Colonic mucosa (tissue), 4 donors: ENCODE data around the gene HIVEP3. TPM values are rescaled to one million over a fixed set of nuclear protein-coding genes. Genes with fewer than 3 reads are reported as not detected.

Experiments used
- DNase-seq: peaks from one replicate; pipeline ENCODE4 v3.0.0-alpha.2; 2020
- H3K27ac ChIP-seq: fragments of 200-600 bp; one replicate; pipeline ENCODE4 v1.8.0; 2021
- H3K27me3 ChIP-seq: fragments of 200-600 bp; one replicate; pipeline ENCODE4 v1.8.0; 2021
- H3K36me3 ChIP-seq: fragments of 200-600 bp; one replicate; pipeline ENCODE4 v1.8.0; 2021
- H3K4me1 ChIP-seq: fragments of 200-600 bp; one replicate; pipeline ENCODE4 v1.8.0; 2021; ENCODE audit warnings: mild to moderate bottlenecking
- H3K4me3 ChIP-seq: fragments of 200-600 bp; one replicate; pipeline ENCODE4 v1.8.0; 2021
- H3K9ac ChIP-seq, 2 donors: one replicate each; pipeline ENCODE4 v1.7.0; 2013; ENCODE audit warnings: control low read depth in 2 of 2, low read depth in 2 of 2, low read length in 2 of 2
- H3K9me3 ChIP-seq: fragments of 200-600 bp; one replicate; pipeline ENCODE4 v1.8.0; 2021
- CTCF ChIP-seq: fragments of 200-600 bp; IDR thresholded peaks from one replicate; pipeline ENCODE4 v1.8.0; 2022; ENCODE audit warnings: antibody characterized with exemption, mild to moderate bottlenecking
- intact Hi-C: fragments of 100-400 bp; cut with DNase I; formaldehyde crosslinking; loops from one replicate; pipeline ENCODE4 v1.14.1; 2022
- total RNA-seq, 2 donors: library from RNA; stranded (reverse); fragmentation: NEBNext Ultra II Directional in 1 of 2; extraction: Animal tissue kit (Norgen Biotek cat#: 25700) in 1 of 2; gene quantifications; one replicate each; pipeline ENCODE4 v1.2.1, GENCODE V29; 2021
- donor health status: healthy.
- donor health status: DM: no; HTN: no; CAD: no.
- donor health status: DM: no; HTN: no; CAD: no.

HIVEP3 gene
- total RNA-seq, 2 donors from 2014 or later, result 1.9 to 3.3 TPM

- Histone ChIP-seq H3K4me3 (no peak overlapping the region), H3K9ac (no peak overlapping the region), H3K36me3 (no peaks in the 10 kb centered on the region), H3K27me3 (no peaks in the 10 kb centered on the region), H3K27ac (peak overlapping the region; percentile 17), H3K4me1 (no peaks in the 10 kb centered on the region), H3K9me3 (no peaks in the 10 kb centered on the region)
- intact Hi-C loops, result no loop called here
- DNase-seq, result no peak
- no peak for TF ChIP-seq CTCF
Observed at GRCh38 chr1:41740630-41741239, 178.0 kb downstream of the HIVEP3 start.

- Histone ChIP-seq H3K4me3 (no peak overlapping the region), H3K9ac (no peak overlapping the region), H3K36me3 (no peaks in the 10 kb centered on the region), H3K27me3 (no peaks in the 10 kb centered on the region), H3K9me3 (no peaks in the 10 kb centered on the region), H3K27ac (peak overlapping the region; percentile 17), H3K4me1 (no peaks in the 10 kb centered on the region)
- no peak for TF ChIP-seq CTCF
- intact Hi-C loops, result no loop called here
- DNase-seq, result no peak
Observed at GRCh38 chr1:41740058-41740457, 178.7 kb downstream of the HIVEP3 start.

- TF ChIP-seq CTCF, result no peak
- no peaks in the 10 kb centered on the region for H3K4me1 ChIP-seq
- peak; percentile 55 for DNase-seq
- no peak overlapping the region for H3K9ac ChIP-seq
- H3K9me3 ChIP-seq, result no peaks in the 10 kb centered on the region
- intact Hi-C loops, result no loop called here
- H3K27me3 ChIP-seq, result no peaks in the 10 kb centered on the region
- no peak overlapping the region for H3K4me3 ChIP-seq
- peak overlapping the region; percentile 49 for H3K27ac ChIP-seq
- no peaks in the 10 kb centered on the region for H3K36me3 ChIP-seq
Observed at GRCh38 chr1:41739061-41739955, 179.4 kb downstream of the HIVEP3 start.

GRCh38 chr1:41738475-41738874 lies 180.2 kb downstream of the HIVEP3 start:
- Histone ChIP-seq H3K27me3 (no peaks in the 10 kb centered on the region), H3K4me1 (no peaks in the 10 kb centered on the region), H3K36me3 (no peaks in the 10 kb centered on the region), H3K27ac (peak overlapping the region; percentile 49), H3K4me3 (no peak overlapping the region), H3K9me3 (no peaks in the 10 kb centered on the region), H3K9ac (no peak overlapping the region)
- DNase-seq, result no peak
- no peak for TF ChIP-seq CTCF
- intact Hi-C loops, result no loop called here

GRCh38 chr1:41738006-41738405 lies 180.7 kb downstream of the HIVEP3 start:
- Histone ChIP-seq H3K27me3 (no peaks in the 10 kb centered on the region), H3K4me1 (no peaks in the 10 kb centered on the region), H3K9ac (no peak overlapping the region), H3K27ac (no peak overlapping the region), H3K4me3 (no peak overlapping the region), H3K36me3 (no peaks in the 10 kb centered on the region), H3K9me3 (no peaks in the 10 kb centered on the region)
- no peak for TF ChIP-seq CTCF
- intact Hi-C loops, result no loop called here
- no peak for DNase-seq
